Endothelial cell (in vitro differentiated cells): ENCODE measurements around the gene ERCC6L2. TPM values are rescaled to one million over a fixed set of nuclear protein-coding genes. Genes with fewer than 3 reads are reported as not detected.

Experiments used
- DNase-seq: peaks from one replicate; pipeline ENCODE4 v3.0.0; 2021; ENCODE audit warnings: low spot score
- H3K27ac Mint-ChIP-seq: one replicate; pipeline ENCODE4 v1.8.0; 2021; ENCODE audit warnings: mixed read lengths, inconsistent platforms; ENCODE audit not compliant: unreplicated experiment
- H3K27me3 Mint-ChIP-seq: one replicate; pipeline ENCODE4 v1.8.0; 2021; ENCODE audit warnings: mild to moderate bottlenecking, moderate library complexity, mixed read lengths, inconsistent platforms; ENCODE audit not compliant: unreplicated experiment
- H3K36me3 Mint-ChIP-seq: one replicate; pipeline ENCODE4 v1.8.0; 2021; ENCODE audit warnings: mild to moderate bottlenecking, low read depth, mixed read lengths, inconsistent platforms; ENCODE audit not compliant: unreplicated experiment
- H3K4me1 Mint-ChIP-seq: one replicate; pipeline ENCODE4 v1.8.0; 2021; ENCODE audit warnings: mild to moderate bottlenecking, mixed read lengths, inconsistent platforms; ENCODE audit not compliant: unreplicated experiment
- H3K4me3 Mint-ChIP-seq: one replicate; pipeline ENCODE4 v1.8.0; 2021; ENCODE audit warnings: mild to moderate bottlenecking, mixed read lengths, inconsistent platforms; ENCODE audit not compliant: unreplicated experiment
- H3K9me3 Mint-ChIP-seq: one replicate; pipeline ENCODE4 v1.8.0; 2021; ENCODE audit warnings: mixed read lengths, inconsistent platforms; ENCODE audit not compliant: unreplicated experiment
- CTCF ChIP-seq: fragments of 200-600 bp; sonication (generic); IDR thresholded peaks from one replicate; pipeline ENCODE4 v1.5.0; 2021; ENCODE audit warnings: antibody characterized with exemption; ENCODE audit not compliant: unreplicated experiment
- total RNA-seq: library from RNA; stranded (reverse); fragmentation: NEBNext Ultra II Directional; extraction: Animal tissue kit (Norgen Biotek cat#: 25700); gene quantifications from one replicate; pipeline ENCODE4 v1.2.1, GENCODE V29; 2021; ENCODE audit not compliant: unreplicated experiment

The ERCC6L2 gene
- total RNA-seq, 1 donor from 2014 or later: 40.5 TPM

DNA sequence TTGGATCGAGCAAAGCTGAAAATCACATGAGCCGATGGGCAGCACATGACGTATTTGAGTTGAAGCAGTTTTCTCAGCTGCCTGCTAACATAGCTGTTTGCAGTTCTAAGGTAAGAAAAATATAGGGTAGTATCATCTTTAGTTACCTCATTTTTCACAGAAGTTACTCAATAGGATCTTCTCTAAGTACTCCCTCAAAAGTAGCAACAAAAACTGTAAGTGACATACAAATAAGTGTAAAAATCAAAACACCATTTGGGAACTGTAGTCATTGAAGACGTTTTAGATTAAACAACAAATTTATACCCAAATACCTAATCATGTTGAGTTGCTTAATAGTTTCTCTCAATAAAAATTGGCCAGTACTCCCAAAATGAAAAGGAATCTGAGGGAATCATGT, 102.6 kb downstream of the ERCC6L2 start:
- Mint-ChIP-seq H3K4me3 (no peak overlapping the region), H3K36me3 (no peaks in the 10 kb centered on the region), H3K4me1 (peaks cover 15% of the 10 kb centered on the region), H3K9me3 (no peaks in the 10 kb centered on the region), H3K27me3 (no peaks in the 10 kb centered on the region), H3K27ac (no peak overlapping the region)
- TF ChIP-seq CTCF: no peak
- DNase-seq: no peak

- no peaks in the 10 kb centered on the region for H3K27me3 Mint-ChIP-seq
- H3K4me3 Mint-ChIP-seq: no peak overlapping the region
- no peaks in the 10 kb centered on the region for H3K9me3 Mint-ChIP-seq
- DNase-seq: no peak
- no peaks in the 10 kb centered on the region for H3K36me3 Mint-ChIP-seq
- H3K4me1 Mint-ChIP-seq: peaks cover 15% of the 10 kb centered on the region
- H3K27ac Mint-ChIP-seq: no peak overlapping the region
- no peak for TF ChIP-seq CTCF
Observed at GRCh38 chr9:95979446-95979845, 104.0 kb downstream of the ERCC6L2 start.

GRCh38 chr9:95980262-95981125, 105.0 kb downstream of the ERCC6L2 start:
- Mint-ChIP-seq H3K27ac (peak overlapping the region; percentile 84), H3K36me3 (peaks cover 8% of the 10 kb centered on the region), H3K27me3 (no peaks in the 10 kb centered on the region), H3K4me1 (peaks cover 15% of the 10 kb centered on the region), H3K4me3 (no peak overlapping the region), H3K9me3 (no peaks in the 10 kb centered on the region)
- no peak for DNase-seq
- no peak for TF ChIP-seq CTCF

GRCh38 chr9:95981761-95982390, 106.4 kb downstream of the ERCC6L2 start:
- Mint-ChIP-seq H3K27ac (peak overlapping the region; percentile 97), H3K27me3 (no peaks in the 10 kb centered on the region), H3K4me1 (peaks cover 15% of the 10 kb centered on the region), H3K4me3 (no peak overlapping the region), H3K36me3 (peaks cover 21% of the 10 kb centered on the region), H3K9me3 (no peaks in the 10 kb centered on the region)
- DNase-seq: no peak
- no peak for TF ChIP-seq CTCF
